Kidney (tissue), 14 donors: Measurements from ENCODE around the gene ALDH1L1. TPM values are rescaled to one million over a fixed set of nuclear protein-coding genes. Genes with fewer than 3 reads are reported as not detected.

ENCODE experiments used
- DNase-seq, 5 donors: peaks; one replicate each; pipeline ENCODE4 v3.0.0-alpha.2; 2013 to 2020
- FAIRE-seq: peaks from 2 replicates; lab custom pipeline; 2012; peaks lifted over from hg19 to GRCh38; lab: Jason Lieb, UNC
- H3K27ac ChIP-seq, 2 donors: one replicate each; pipeline ENCODE4 v1.7.0; 2013; ENCODE audit warnings: low read depth in 2 of 2, low read length in 2 of 2, inconsistent platforms in 1 of 2
- H3K27me3 ChIP-seq: one replicate; pipeline ENCODE4 v1.7.1; 2013; ENCODE audit warnings: low read length, inconsistent platforms; ENCODE audit not compliant: control insufficient read depth, insufficient read depth
- H3K36me3 ChIP-seq, 3 donors: one replicate each; pipeline versions ENCODE4 v1.7.0 to v1.7.1; 2013; ENCODE audit warnings: low read length in 3 of 3, control low read depth in 1 of 3, inconsistent platforms in 1 of 3; ENCODE audit not compliant: insufficient read depth in 3 of 3, control insufficient read depth in 2 of 3
- H3K4me1 ChIP-seq, 3 donors: one replicate each; pipeline versions ENCODE4 v1.7.0 to v1.7.1; 2013; ENCODE audit warnings: low read length in 3 of 3, inconsistent platforms in 1 of 3, low read depth in 1 of 3; ENCODE audit not compliant: control insufficient read depth in 2 of 3, insufficient read depth in 2 of 3
- H3K4me3 ChIP-seq, 3 donors: one replicate each; pipeline versions ENCODE4 v1.7.0 to v1.8.1; 2013; ENCODE audit warnings: low read length in 3 of 3, control low read depth in 1 of 3, inconsistent platforms in 1 of 3
- H3K9ac ChIP-seq, 3 donors: one replicate each; pipeline versions ENCODE4 v1.7.0 to v1.7.1; 2013; ENCODE audit warnings: low read length in 3 of 3, control low read depth in 1 of 3, inconsistent platforms in 1 of 3
- H3K9me3 ChIP-seq, 3 donors: one replicate each; pipeline versions ENCODE4 v1.7.0 to v1.7.1; 2013; ENCODE audit warnings: low read length in 3 of 3, control low read depth in 1 of 3, inconsistent platforms in 1 of 3; ENCODE audit not compliant: control insufficient read depth in 2 of 3, insufficient read depth in 1 of 3
- CTCF ChIP-seq: IDR thresholded peaks from 3 replicates; pipeline ENCODE4 v1.5.1; 2012; ENCODE audit warnings: mild to moderate bottlenecking, moderate library complexity, borderline replicate concordance; ENCODE audit not compliant: insufficient read depth; ENCODE audit errors: extremely low read depth
- intact Hi-C: fragments of 100-400 bp; cut with DNase I; formaldehyde crosslinking; loops from one replicate; pipeline ENCODE4 v1.11.1; 2022
- polyA plus RNA-seq: library from polyadenylated mRNA; stranded (reverse); fragments of 350-450 nt; fragmentation: Illumina TruSeq; extraction: RNeasy Lipid Tissue Mini Kit (QIAGEN cat#74804); gene quantifications from one replicate; pipeline ENCODE4 v1.2.3, GENCODE V29; 2014; ENCODE audit warnings: low read depth, low replicate concordance; ENCODE audit not compliant: insufficient read depth
- total RNA-seq: library from RNA; stranded (reverse); fragmentation: NEBNext Ultra II Directional; extraction: Animal tissue kit (Norgen Biotek cat#: 25700); gene quantifications from one replicate; pipeline ENCODE4 v1.2.1, GENCODE V29; 2021
- donor health status: control.
- donor health status: control.
- donor health status: control.
- donor health status: control.
- donor health status: control.
- donor health status: DM: yes; HTN: yes; CAD: no.
- donor health status: Normal renal cell carcinoma (clear cell type).

ALDH1L1 gene
- total and polyA plus RNA-seq, 2 donors from 2014 or later, result 60.0 to 199 TPM

- H3K9ac ChIP-seq, result no peak overlapping the region
- no peak for FAIRE-seq
- H3K4me3 ChIP-seq, result no peak overlapping the region
- no peak overlapping the region for H3K27ac ChIP-seq
- peaks cover 0 to 18% (median 14%) of the 10 kb centered on the region in 3 donors for H3K4me1 ChIP-seq
- TF ChIP-seq CTCF, result no peak
- no peaks in the 10 kb centered on the region for H3K9me3 ChIP-seq
- H3K27me3 ChIP-seq, result no peaks in the 10 kb centered on the region
- H3K36me3 ChIP-seq, result no peaks in the 10 kb centered on the region
- DNase-seq, result no peak
- intact Hi-C loops, result no loop called here
These were observed 31.2 kb upstream of the ALDH1L1 start for GRCh38 chr3:126211569-126211968.

GRCh38 chr3:126210606-126211005, 30.2 kb upstream of the ALDH1L1 start:
- Histone ChIP-seq H3K9me3 (no peaks in the 10 kb centered on the region), H3K9ac (no peak overlapping the region), H3K36me3 (no peaks in the 10 kb centered on the region), H3K27me3 (no peaks in the 10 kb centered on the region), H3K4me1 (peaks cover 0 to 18% (median 14%) of the 10 kb centered on the region in 3 donors), H3K27ac (peak overlapping the region in 1 of 2 donors; percentile 7), H3K4me3 (no peak overlapping the region)
- DNase-seq, result no peak
- intact Hi-C loops, result no loop called here
- no peak for FAIRE-seq
- no peak for TF ChIP-seq CTCF

GRCh38 chr3:126209741-126210140, 29.4 kb upstream of the ALDH1L1 start:
- Histone ChIP-seq H3K9ac (no peak overlapping the region), H3K9me3 (no peaks in the 10 kb centered on the region), H3K27me3 (no peaks in the 10 kb centered on the region), H3K36me3 (no peaks in the 10 kb centered on the region), H3K4me1 (peaks cover 0 to 18% (median 14%) of the 10 kb centered on the region in 3 donors), H3K4me3 (no peak overlapping the region), H3K27ac (no peak overlapping the region)
- FAIRE-seq (no peak), DNase-seq (no peak)
- TF ChIP-seq CTCF, result no peak
- intact Hi-C loops, result no loop called here
